ENCODE results near the gene ADK.

DNA sequence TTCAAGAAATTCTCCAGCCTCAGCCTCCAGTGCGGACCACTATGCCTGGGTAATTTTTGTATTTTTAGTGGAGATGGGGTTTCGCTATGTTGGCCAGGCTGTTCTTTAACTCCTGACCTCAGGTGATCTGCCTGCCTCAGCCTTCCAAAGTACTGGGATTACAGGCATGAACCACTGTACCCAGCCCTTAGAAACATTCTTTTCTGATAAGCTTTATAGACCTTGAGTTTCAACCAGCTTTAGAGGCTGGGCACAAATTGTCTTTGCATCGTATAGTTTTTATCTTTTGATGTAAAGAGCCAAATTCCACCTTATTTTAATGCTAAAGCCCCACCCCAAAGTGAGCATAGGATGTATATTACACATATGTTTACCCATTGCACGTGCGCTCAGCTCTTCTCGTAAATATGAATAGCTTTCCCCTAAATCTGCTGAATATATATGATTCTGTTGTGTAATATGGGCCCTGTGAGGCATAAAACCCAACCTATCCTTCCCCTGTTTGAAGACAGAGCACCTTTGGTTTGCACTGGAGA is 124.8 kb downstream of the ADK start:
- no peak for TF ChIP-seq ADNP (CRISPR knock-in tag; IDR thresholded peaks at IDR 0.05)
- TF ChIP-seq, protein P1, sequence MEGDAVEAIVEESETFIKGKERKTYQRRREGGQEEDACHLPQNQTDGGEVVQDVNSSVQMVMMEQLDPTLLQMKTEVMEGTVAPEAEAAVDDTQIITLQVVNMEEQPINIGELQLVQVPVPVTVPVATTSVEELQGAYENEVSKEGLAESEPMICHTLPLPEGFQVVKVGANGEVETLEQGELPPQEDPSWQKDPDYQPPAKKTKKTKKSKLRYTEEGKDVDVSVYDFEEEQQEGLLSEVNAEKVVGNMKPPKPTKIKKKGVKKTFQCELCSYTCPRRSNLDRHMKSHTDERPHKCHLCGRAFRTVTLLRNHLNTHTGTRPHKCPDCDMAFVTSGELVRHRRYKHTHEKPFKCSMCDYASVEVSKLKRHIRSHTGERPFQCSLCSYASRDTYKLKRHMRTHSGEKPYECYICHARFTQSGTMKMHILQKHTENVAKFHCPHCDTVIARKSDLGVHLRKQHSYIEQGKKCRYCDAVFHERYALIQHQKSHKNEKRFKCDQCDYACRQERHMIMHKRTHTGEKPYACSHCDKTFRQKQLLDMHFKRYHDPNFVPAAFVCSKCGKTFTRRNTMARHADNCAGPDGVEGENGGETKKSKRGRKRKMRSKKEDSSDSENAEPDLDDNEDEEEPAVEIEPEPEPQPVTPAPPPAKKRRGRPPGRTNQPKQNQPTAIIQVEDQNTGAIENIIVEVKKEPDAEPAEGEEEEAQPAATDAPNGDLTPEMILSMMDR (CRISPR knock-in tag; IDR thresholded peaks at IDR 0.05) = no peak
